ENCODE measurements around the gene GASK1A.

- TF ChIP-seq CTCF (IDR thresholded peaks at IDR 0.05) (no peak), POLR2A (IDR thresholded peaks at IDR 0.05) (no peak)
Observed at GRCh38 chr3:43104660-43105595, 125.8 kb downstream of the GASK1A start.

All from heart left ventricle (tissue), 13 donors.